Gastroesophageal sphincter (tissue), 4 donors: ENCODE results near the gene MYO18A. TPM values are rescaled to one million over a fixed set of nuclear protein-coding genes. Genes with fewer than 3 reads are reported as not detected.

Experiments
- ATAC-seq: fragments of 150-250 bp; one replicate; pipeline ENCODE4 v1.9.1; 2016; ENCODE audit warnings: mild to moderate bottlenecking, moderate library complexity
- H3K27ac ChIP-seq, 4 donors: fragments of 200-600 bp; sonication (generic) in 3 of 4; 1 replicate in 3 of 4; 2 replicates in 1 of 4; pipeline ENCODE4 v1.5.1; 2016 to 2019
- H3K27me3 ChIP-seq: fragments of 200-600 bp; sonication (generic); one replicate; pipeline ENCODE4 v1.5.1; 2019
- H3K36me3 ChIP-seq, 2 donors: fragments of 200-600 bp; sonication (generic); one replicate each; pipeline ENCODE4 v1.5.1; 2019; ENCODE audit warnings: control low read depth in 1 of 2
- H3K4me1 ChIP-seq, 3 donors: fragments of 200-600 bp; sonication (generic); 1 replicate in 2 of 3; 2 replicates in 1 of 3; pipeline ENCODE4 v1.5.1; 2016 to 2019; ENCODE audit warnings: control low read depth in 2 of 3
- H3K4me3 ChIP-seq, 2 donors: fragments of 200-600 bp; sonication (generic); one replicate each; pipeline ENCODE4 v1.5.1; 2019; ENCODE audit warnings: mild to moderate bottlenecking in 1 of 2, moderate library complexity in 1 of 2
- H3K9me3 ChIP-seq, 3 donors: fragments of 200-600 bp; sonication (generic); one replicate each; pipeline ENCODE4 v1.5.1; 2017 to 2019; ENCODE audit warnings: control low read depth in 2 of 3
- EP300 ChIP-seq: sonication (generic); formaldehyde crosslinking; IDR thresholded peaks from one replicate; pipeline ENCODE4 v1.6.1; 2017; ENCODE audit warnings: antibody characterized with exemption, mild to moderate bottlenecking
- POLR2A ChIP-seq, 2 donors: fragments of 450-650 bp; IDR thresholded peaks; one replicate each; pipeline ENCODE4 v1.6.1; 2017; ENCODE audit warnings: antibody characterized with exemption in 2 of 2, mild to moderate bottlenecking in 2 of 2, moderate library complexity in 1 of 2
- POLR2AphosphoS5 ChIP-seq: sonication (generic); formaldehyde crosslinking; IDR thresholded peaks from one replicate; pipeline ENCODE4 v1.6.1; 2017; ENCODE audit warnings: antibody characterized with exemption
- WGBS, 2 donors: methylation state at CpG; one replicate each; pipeline ENCODE4 v1.1.5; 2018; ENCODE audit warnings: low coverage in 1 of 2; 5-methylcytosine and 5-hydroxymethylcytosine counted together
- total RNA-seq, 4 donors: library from RNA; depleted of rRNA; stranded (reverse); fragments of >200 nt; gene quantifications; one replicate each; pipeline ENCODE4 v1.1.0, GENCODE V29; 2016
- TF ChIP-seq, protein P1 (sequence below), 4 experiments: fragments of 200-600 bp in 2 of 4; fragments of 450-650 bp in 2 of 4; sonication (generic) in 1 of 4; IDR thresholded peaks; one replicate each; pipeline ENCODE4 v1.5.1; 2017 to 2019; ENCODE audit warnings: antibody characterized with exemption in 4 of 4, mild to moderate bottlenecking in 2 of 4, moderate library complexity in 2 of 4

MYO18A gene
- total RNA-seq, 4 donors from 2014 or later: 45.5 to 70.5 (median 56.5) TPM

GRCh38 chr17:29166507-29166887 is 13.7 kb downstream of the MYO18A start:
- Histone ChIP-seq H3K27me3 (no peaks in the 10 kb centered on the region), H3K4me3 (no peak overlapping the region), H3K36me3 (peaks cover 0 to 21% of the 10 kb centered on the region in 2 donors), H3K27ac (no peak overlapping the region), H3K4me1 (peaks cover 0 to 35% (median 0%) of the 10 kb centered on the region in 3 donors), H3K9me3 (no peaks in the 10 kb centered on the region)
- 100% methylated on average over 9 of the region's 21 CpGs; no CpG with 5 or more reads in 1 of the 2 donors for WGBS, 2 donors
- TF ChIP-seq POLR2AphosphoS5 (no peak), EP300 (no peak), POLR2A (IDR thresholded peaks at IDR 0.05) (no peak)
- TF ChIP-seq, protein P1, sequence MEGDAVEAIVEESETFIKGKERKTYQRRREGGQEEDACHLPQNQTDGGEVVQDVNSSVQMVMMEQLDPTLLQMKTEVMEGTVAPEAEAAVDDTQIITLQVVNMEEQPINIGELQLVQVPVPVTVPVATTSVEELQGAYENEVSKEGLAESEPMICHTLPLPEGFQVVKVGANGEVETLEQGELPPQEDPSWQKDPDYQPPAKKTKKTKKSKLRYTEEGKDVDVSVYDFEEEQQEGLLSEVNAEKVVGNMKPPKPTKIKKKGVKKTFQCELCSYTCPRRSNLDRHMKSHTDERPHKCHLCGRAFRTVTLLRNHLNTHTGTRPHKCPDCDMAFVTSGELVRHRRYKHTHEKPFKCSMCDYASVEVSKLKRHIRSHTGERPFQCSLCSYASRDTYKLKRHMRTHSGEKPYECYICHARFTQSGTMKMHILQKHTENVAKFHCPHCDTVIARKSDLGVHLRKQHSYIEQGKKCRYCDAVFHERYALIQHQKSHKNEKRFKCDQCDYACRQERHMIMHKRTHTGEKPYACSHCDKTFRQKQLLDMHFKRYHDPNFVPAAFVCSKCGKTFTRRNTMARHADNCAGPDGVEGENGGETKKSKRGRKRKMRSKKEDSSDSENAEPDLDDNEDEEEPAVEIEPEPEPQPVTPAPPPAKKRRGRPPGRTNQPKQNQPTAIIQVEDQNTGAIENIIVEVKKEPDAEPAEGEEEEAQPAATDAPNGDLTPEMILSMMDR (IDR thresholded peaks at IDR 0.05): no peak
- ATAC-seq: no peak

DNA sequence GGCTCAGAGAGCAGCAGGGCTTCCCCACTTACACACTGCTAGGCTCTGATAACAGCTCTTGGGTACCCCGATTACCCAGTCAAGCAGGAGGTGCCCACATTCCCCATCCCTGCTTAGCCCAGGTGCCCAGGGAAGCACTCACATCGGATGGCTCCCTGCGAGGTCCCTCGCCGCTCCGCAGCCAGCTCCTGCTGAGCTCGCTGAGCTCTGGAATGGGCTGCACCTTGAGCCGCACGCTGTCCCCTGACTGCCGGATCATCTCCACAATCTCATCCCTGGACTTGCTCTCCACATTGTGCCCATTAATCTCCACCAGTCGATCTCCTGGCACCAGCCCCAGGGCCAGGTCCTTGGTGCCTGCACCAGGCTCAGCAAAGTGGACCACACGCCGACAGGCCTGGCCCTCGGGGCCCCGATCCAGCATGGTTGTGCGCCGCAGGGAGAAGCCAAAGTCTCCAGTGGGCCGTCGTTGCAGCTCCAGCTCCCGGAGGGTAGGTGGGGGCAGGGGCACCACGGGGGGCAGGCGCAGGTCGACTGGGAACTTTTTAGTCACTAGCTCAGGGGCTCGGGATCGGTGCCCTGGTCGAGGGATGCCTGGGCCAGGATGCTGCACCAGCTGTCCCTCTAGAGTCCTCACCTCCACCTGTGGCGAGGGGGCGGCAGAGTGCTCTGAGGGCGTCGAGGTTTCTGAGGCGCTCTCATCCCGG is 14.2 kb downstream of the MYO18A start:
- TF ChIP-seq EP300 (no peak), POLR2A (IDR thresholded peaks at IDR 0.05) (no peak), POLR2AphosphoS5 (no peak)
- peaks cover 0 to 21% of the 10 kb centered on the region in 2 donors for H3K36me3 ChIP-seq
- peaks cover 0 to 35% (median 0%) of the 10 kb centered on the region in 3 donors for H3K4me1 ChIP-seq
- no peak for ATAC-seq
- no peak overlapping the region for H3K27ac ChIP-seq
- no peaks in the 10 kb centered on the region for H3K9me3 ChIP-seq
- H3K27me3 ChIP-seq: no peaks in the 10 kb centered on the region
- WGBS, 2 donors: 86% methylated on average over 11 of the region's 32 CpGs; no CpG with 5 or more reads in 1 of the 2 donors
- no peak overlapping the region for H3K4me3 ChIP-seq

GRCh38 chr17:29165261-29165660 is 14.9 kb downstream of the MYO18A start:
- Histone ChIP-seq H3K27me3 (no peaks in the 10 kb centered on the region), H3K4me1 (peaks cover 0 to 40% (median 0%) of the 10 kb centered on the region in 3 donors), H3K27ac (no peak overlapping the region), H3K9me3 (no peaks in the 10 kb centered on the region), H3K36me3 (peaks cover 0 to 21% of the 10 kb centered on the region in 2 donors), H3K4me3 (no peak overlapping the region)
- TF ChIP-seq POLR2A (IDR thresholded peaks at IDR 0.05): no peak
- TF ChIP-seq, protein P1 (IDR thresholded peaks at IDR 0.05): no peak
- TF ChIP-seq EP300: no peak
- ATAC-seq: no peak
- 67 to 81% methylated on average over 1 to 3 of the region's 3 CpGs for WGBS, 2 donors

DNA sequence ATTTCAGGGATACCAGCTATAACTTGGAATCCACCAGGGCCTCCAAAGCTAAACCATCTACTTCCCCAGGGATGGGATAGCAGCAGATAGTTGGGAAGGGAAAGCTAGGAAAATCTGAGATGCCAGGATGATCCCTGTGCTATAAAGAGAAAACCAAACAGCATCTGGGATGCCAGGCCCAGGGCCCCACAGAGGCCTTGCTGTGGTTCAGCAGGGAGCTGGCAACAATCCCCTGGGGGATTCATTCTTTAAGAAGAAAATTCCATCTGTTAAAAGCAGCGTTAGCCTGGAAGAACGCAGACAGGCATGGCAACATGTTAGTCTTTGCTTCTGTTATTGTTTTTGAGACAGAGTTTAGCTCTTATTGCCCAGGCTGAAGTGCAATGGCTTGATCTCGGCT is 16.6 kb downstream of the MYO18A start:
- no peak overlapping the region for H3K27ac ChIP-seq
- no peaks in the 10 kb centered on the region for H3K27me3 ChIP-seq
- peaks cover 0 to 21% of the 10 kb centered on the region in 2 donors for H3K36me3 ChIP-seq
- no peaks in the 10 kb centered on the region for H3K9me3 ChIP-seq
- 54 to 71% methylated on average over 2 to 3 of the region's 3 CpGs for WGBS, 2 donors
- no peak for TF ChIP-seq EP300
- TF ChIP-seq POLR2AphosphoS5: no peak
- no peak for TF ChIP-seq POLR2A (IDR thresholded peaks at IDR 0.05)
- TF ChIP-seq, protein P1 (IDR thresholded peaks at IDR 0.05): no peak
- no peak overlapping the region for H3K4me3 ChIP-seq
- no peak for ATAC-seq
- peaks cover 0 to 53% (median 8%) of the 10 kb centered on the region in 3 donors for H3K4me1 ChIP-seq

DNA sequence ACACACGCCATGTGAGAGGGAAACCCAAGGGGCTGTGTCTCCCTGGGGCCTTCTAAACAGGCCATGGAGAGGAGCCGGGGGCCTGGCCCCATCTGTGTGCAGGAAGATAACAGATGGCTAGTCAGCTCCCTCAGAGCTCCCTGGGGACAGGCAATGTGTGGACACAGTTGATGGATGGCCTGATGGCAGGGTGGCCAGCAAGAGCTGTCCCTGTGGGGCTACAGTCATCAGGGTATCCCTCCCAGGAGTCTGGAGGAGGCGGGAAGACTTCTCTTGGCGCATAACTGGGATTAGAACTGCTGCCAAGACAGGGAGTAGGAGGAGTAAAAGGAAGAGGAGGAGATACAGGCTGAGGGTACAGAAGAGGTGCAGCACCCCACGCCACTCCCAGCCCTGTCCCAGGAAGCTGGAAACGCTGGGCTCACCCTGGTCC is 17.3 kb downstream of the MYO18A start:
- Histone ChIP-seq H3K36me3 (peaks cover 0 to 21% of the 10 kb centered on the region in 2 donors), H3K27me3 (no peaks in the 10 kb centered on the region), H3K27ac (no peak overlapping the region), H3K9me3 (no peaks in the 10 kb centered on the region), H3K4me1 (peaks cover 0 to 53% (median 8%) of the 10 kb centered on the region in 3 donors), H3K4me3 (no peak overlapping the region)
- WGBS, 2 donors: 50% methylated on average over 2 of the region's 6 CpGs; no CpG with 5 or more reads in 1 of the 2 donors
- TF ChIP-seq EP300: no peak
- TF ChIP-seq, protein P1 (IDR thresholded peaks at IDR 0.05): no peak
- no peak for TF ChIP-seq POLR2A (IDR thresholded peaks at IDR 0.05)
- no peak for TF ChIP-seq POLR2AphosphoS5
- ATAC-seq: no peak
